Activated T-helper 17 cell treated with anti-CD3 and anti-CD28 coated beads, Interleukin-2, amount 50 U/mL, for 72 hours (primary cell): ENCODE measurements around the gene WAPL. TPM values are rescaled to one million over a fixed set of nuclear protein-coding genes. Genes with fewer than 3 reads are reported as not detected.
"Not testable (repeated sequence)": the region's sequence is repeated elsewhere in the genome, so short reads cannot be mapped to it uniquely, and the experiment has no call there.

Experiments
- ATAC-seq: fragments of 150-1000 bp; cut with Tn5 transposase; replicated peaks from 2 replicates; pipeline ENCODE4 v1.10.0; 2021; ENCODE audit warnings: mild to moderate bottlenecking, moderate library complexity
- H3K27ac Mint-ChIP-seq: one replicate; pipeline ENCODE4 v1.8.0; 2022; ENCODE audit warnings: mixed read lengths
- H3K27me3 Mint-ChIP-seq: one replicate; pipeline ENCODE4 v1.8.0; 2022; ENCODE audit warnings: mixed read lengths
- H3K36me3 Mint-ChIP-seq: one replicate; pipeline ENCODE4 v1.8.0; 2022; ENCODE audit warnings: low read depth, mild to moderate bottlenecking, mixed read lengths
- H3K4me1 Mint-ChIP-seq: one replicate; pipeline ENCODE4 v1.8.0; 2022; ENCODE audit warnings: mixed read lengths
- H3K4me3 Mint-ChIP-seq: one replicate; pipeline ENCODE4 v1.8.0; 2022; ENCODE audit warnings: mild to moderate bottlenecking, mixed read lengths
- H3K9me3 Mint-ChIP-seq: one replicate; pipeline ENCODE4 v1.8.0; 2022; ENCODE audit warnings: mixed read lengths
- total RNA-seq, 2 donors: library from RNA; stranded (reverse); gene quantifications; one replicate each; pipeline ENCODE4 v1.2.3, GENCODE V29; 2022

The WAPL gene
- total RNA-seq, 2 donors from 2014 or later, result 39.2 to 51.5 TPM

- peaks cover 3% of the 10 kb centered on the region for H3K4me1 Mint-ChIP-seq
- no peaks in the 10 kb centered on the region for H3K27me3 Mint-ChIP-seq
- peak; percentile 90 for ATAC-seq
- H3K36me3 Mint-ChIP-seq, result no peaks in the 10 kb centered on the region
- peak overlapping the region; percentile 90 for H3K27ac Mint-ChIP-seq
- H3K4me3 Mint-ChIP-seq, result peak overlapping the region; percentile 77
- no peaks in the 10 kb centered on the region for H3K9me3 Mint-ChIP-seq
Observed at GRCh38 chr10:86399879-86400704, 121.5 kb downstream of the WAPL start.

GRCh38 chr10:86399514-86399878 lies 122.1 kb downstream of the WAPL start:
- peak overlapping the region; percentile 77 for H3K4me3 Mint-ChIP-seq
- H3K27me3 Mint-ChIP-seq, result no peaks in the 10 kb centered on the region
- peak overlapping the region; percentile 90 for H3K27ac Mint-ChIP-seq
- no peak for ATAC-seq
- H3K9me3 Mint-ChIP-seq, result no peaks in the 10 kb centered on the region
- H3K36me3 Mint-ChIP-seq, result no peaks in the 10 kb centered on the region
- peaks cover 3% of the 10 kb centered on the region for H3K4me1 Mint-ChIP-seq

GRCh38 chr10:86397120-86397519 lies 124.5 kb downstream of the WAPL start:
- Mint-ChIP-seq H3K27me3 (no peaks in the 10 kb centered on the region), H3K4me3 (no peak overlapping the region), H3K36me3 (no peaks in the 10 kb centered on the region), H3K27ac (no peak overlapping the region), H3K9me3 (no peaks in the 10 kb centered on the region), H3K4me1 (no peaks in the 10 kb centered on the region)
- ATAC-seq, result no peak

GRCh38 chr10:86393862-86394455 lies 127.6 kb downstream of the WAPL start:
- Mint-ChIP-seq H3K4me1 (no peaks in the 10 kb centered on the region), H3K36me3 (no peaks in the 10 kb centered on the region), H3K4me3 (peak overlapping the region; percentile 14), H3K27ac (no peak overlapping the region), H3K9me3 (no peaks in the 10 kb centered on the region), H3K27me3 (peaks cover 7% of the 10 kb centered on the region)
- ATAC-seq, result peak; percentile 56

- Mint-ChIP-seq H3K9me3 (no peaks in the 10 kb centered on the region), H3K4me1 (no peaks in the 10 kb centered on the region), H3K27ac (no peak overlapping the region), H3K36me3 (no peaks in the 10 kb centered on the region), H3K27me3 (peaks cover 9% of the 10 kb centered on the region), H3K4me3 (no peak overlapping the region)
- no peak for ATAC-seq
Observed at GRCh38 chr10:86393362-86393761, 128.2 kb downstream of the WAPL start.

GRCh38 chr10:86392723-86393094 lies 128.9 kb downstream of the WAPL start:
- peaks cover 16% of the 10 kb centered on the region for H3K27me3 Mint-ChIP-seq
- H3K4me1 Mint-ChIP-seq, result no peaks in the 10 kb centered on the region
- no peak for ATAC-seq
- no peak overlapping the region for H3K27ac Mint-ChIP-seq
- no peaks in the 10 kb centered on the region for H3K36me3 Mint-ChIP-seq
- H3K9me3 Mint-ChIP-seq, result no peaks in the 10 kb centered on the region
- H3K4me3 Mint-ChIP-seq, result no peak overlapping the region

- ATAC-seq, result no peak
- Mint-ChIP-seq H3K4me1 (no peaks in the 10 kb centered on the region), H3K36me3 (no peaks in the 10 kb centered on the region), H3K9me3 (no peaks in the 10 kb centered on the region), H3K27me3 (peaks cover 21% of the 10 kb centered on the region), H3K4me3 (no peak overlapping the region), H3K27ac (no peak overlapping the region)
Observed at GRCh38 chr10:86391986-86392722, 129.4 kb downstream of the WAPL start.

GRCh38 chr10:86391236-86391840 lies 130.3 kb downstream of the WAPL start:
- H3K27me3 Mint-ChIP-seq, result peaks cover 21% of the 10 kb centered on the region
- no peaks in the 10 kb centered on the region for H3K4me1 Mint-ChIP-seq
- no peak overlapping the region for H3K27ac Mint-ChIP-seq
- H3K4me3 Mint-ChIP-seq, result no peak overlapping the region
- no peaks in the 10 kb centered on the region for H3K9me3 Mint-ChIP-seq
- ATAC-seq, result no peak
- no peaks in the 10 kb centered on the region for H3K36me3 Mint-ChIP-seq

GRCh38 chr10:86390337-86391120 lies 131.1 kb downstream of the WAPL start:
- no peak overlapping the region for H3K27ac Mint-ChIP-seq
- no peak for ATAC-seq
- H3K27me3 Mint-ChIP-seq, result peaks cover 23% of the 10 kb centered on the region
- H3K9me3 Mint-ChIP-seq, result no peaks in the 10 kb centered on the region
- H3K4me1 Mint-ChIP-seq, result no peaks in the 10 kb centered on the region
- H3K4me3 Mint-ChIP-seq, result no peak overlapping the region
- H3K36me3 Mint-ChIP-seq, result no peaks in the 10 kb centered on the region

GRCh38 chr10:86389441-86390193 lies 132.0 kb downstream of the WAPL start:
- no peaks in the 10 kb centered on the region for H3K4me1 Mint-ChIP-seq
- peak overlapping the region; percentile 75 for H3K4me3 Mint-ChIP-seq
- H3K36me3 Mint-ChIP-seq, result no peaks in the 10 kb centered on the region
- no peak overlapping the region for H3K27ac Mint-ChIP-seq
- no peaks in the 10 kb centered on the region for H3K9me3 Mint-ChIP-seq
- ATAC-seq, result peak; percentile 68
- peaks cover 25% of the 10 kb centered on the region for H3K27me3 Mint-ChIP-seq

- not testable (repeated sequence) for H3K36me3 Mint-ChIP-seq, H3K27ac Mint-ChIP-seq, ATAC-seq, H3K4me1 Mint-ChIP-seq, H3K9me3 Mint-ChIP-seq
- H3K27me3 Mint-ChIP-seq, result peaks cover 27% of the 10 kb centered on the region
- H3K4me3 Mint-ChIP-seq, result peak overlapping the region; percentile 75
Observed at GRCh38 chr10:86389109-86389440, 132.5 kb downstream of the WAPL start.

GRCh38 chr10:86388119-86388704 lies 133.4 kb downstream of the WAPL start:
- H3K9me3 Mint-ChIP-seq, result no peaks in the 10 kb centered on the region
- H3K27me3 Mint-ChIP-seq, result peaks cover 31% of the 10 kb centered on the region
- no peak for ATAC-seq
- H3K4me3 Mint-ChIP-seq, result no peak overlapping the region
- H3K27ac Mint-ChIP-seq, result no peak overlapping the region
- H3K4me1 Mint-ChIP-seq, result no peaks in the 10 kb centered on the region
- H3K36me3 Mint-ChIP-seq, result no peaks in the 10 kb centered on the region

GRCh38 chr10:86387178-86387794 lies 134.3 kb downstream of the WAPL start:
- peaks cover 33% of the 10 kb centered on the region for H3K27me3 Mint-ChIP-seq
- no peak overlapping the region for H3K4me3 Mint-ChIP-seq
- no peaks in the 10 kb centered on the region for H3K4me1 Mint-ChIP-seq
- no peaks in the 10 kb centered on the region for H3K9me3 Mint-ChIP-seq
- no peak overlapping the region for H3K27ac Mint-ChIP-seq
- no peak for ATAC-seq
- H3K36me3 Mint-ChIP-seq, result no peaks in the 10 kb centered on the region
